Measurements from ENCODE around the gene SELENOF.

Gene SELENOF

GRCh38 chr1:86854352-86854751, 59.6 kb downstream of the SELENOF start:
- TF ChIP-seq CTCF (IDR thresholded peaks at IDR 0.05), result no peak

GRCh38 chr1:86852782-86853408, 61.0 kb downstream of the SELENOF start:
- no peak for TF ChIP-seq CTCF (IDR thresholded peaks at IDR 0.05)

- TF ChIP-seq CTCF (IDR thresholded peaks at IDR 0.05), result no peak
Observed at GRCh38 chr1:86852289-86852688, 61.6 kb downstream of the SELENOF start.

- TF ChIP-seq CTCF (IDR thresholded peaks at IDR 0.05), result no peak
Observed at GRCh38 chr1:86849756-86850155, 64.2 kb downstream of the SELENOF start.

GRCh38 chr1:86848654-86849053, 65.3 kb downstream of the SELENOF start:
- no peak for TF ChIP-seq CTCF (IDR thresholded peaks at IDR 0.05)

- no peak for TF ChIP-seq CTCF (IDR thresholded peaks at IDR 0.05)
Observed at GRCh38 chr1:86846164-86846647, 67.7 kb downstream of the SELENOF start.

- TF ChIP-seq CTCF (IDR thresholded peaks at IDR 0.05), result no peak
Observed at GRCh38 chr1:86845514-86845913, 68.4 kb downstream of the SELENOF start.

GRCh38 chr1:86841116-86841515, 72.8 kb downstream of the SELENOF start:
- no peak for TF ChIP-seq CTCF (IDR thresholded peaks at IDR 0.05)

Data from LNCAP (cell line).